HFFc6 (cell line): ENCODE measurements around the gene SOBP. TPM values are rescaled to one million over a fixed set of nuclear protein-coding genes. Genes with fewer than 3 reads are reported as not detected.

Experiments
- DNase-seq: peaks from one replicate; pipeline ENCODE4 v3.0.0-alpha.2; 2018
- H3K27ac Mint-ChIP-seq: 2 replicates; pipeline ENCODE4 v1.8.0; 2020; ENCODE audit warnings: mild to moderate bottlenecking, mixed read lengths
- H3K27me3 Mint-ChIP-seq: 2 replicates; pipeline ENCODE4 v1.8.0; 2021; ENCODE audit warnings: mild to moderate bottlenecking, moderate library complexity, mixed read lengths; ENCODE audit not compliant: insufficient read depth
- H3K36me3 Mint-ChIP-seq: 2 replicates; pipeline ENCODE4 v1.8.0; 2021; ENCODE audit warnings: low read depth, mixed read lengths
- H3K4me1 Mint-ChIP-seq: 2 replicates; pipeline ENCODE4 v1.8.0; 2020; ENCODE audit warnings: low read depth, mixed read lengths
- H3K4me3 Mint-ChIP-seq: 2 replicates; pipeline ENCODE4 v1.8.0; 2020; ENCODE audit warnings: mild to moderate bottlenecking, moderate library complexity, mixed read lengths
- H3K9me3 Mint-ChIP-seq: 2 replicates; pipeline ENCODE4 v1.8.0; 2020; ENCODE audit warnings: mild to moderate bottlenecking, mixed read lengths
- CTCF ChIP-seq: fragments of 200-600 bp; sonication (generic); IDR thresholded peaks from 2 replicates; pipeline ENCODE4 v1.5.0; 2021; ENCODE audit warnings: antibody characterized with exemption, mild to moderate bottlenecking
- total RNA-seq, 6 experiments: library from RNA; stranded (reverse); fragmentation: NEBNext Ultra II Directional; extraction: Animal tissue kit (Norgen Biotek cat#: 25700); gene quantifications; 2 replicates in 1 of 6; 3 replicates in 5 of 6; pipeline ENCODE4 v1.2.3, GENCODE V29; 2021

Gene SOBP
- total RNA-seq, 6 experiments from 2014 or later = 0.09 to 0.50 (median 0.15) TPM; not detected in 1

DNA sequence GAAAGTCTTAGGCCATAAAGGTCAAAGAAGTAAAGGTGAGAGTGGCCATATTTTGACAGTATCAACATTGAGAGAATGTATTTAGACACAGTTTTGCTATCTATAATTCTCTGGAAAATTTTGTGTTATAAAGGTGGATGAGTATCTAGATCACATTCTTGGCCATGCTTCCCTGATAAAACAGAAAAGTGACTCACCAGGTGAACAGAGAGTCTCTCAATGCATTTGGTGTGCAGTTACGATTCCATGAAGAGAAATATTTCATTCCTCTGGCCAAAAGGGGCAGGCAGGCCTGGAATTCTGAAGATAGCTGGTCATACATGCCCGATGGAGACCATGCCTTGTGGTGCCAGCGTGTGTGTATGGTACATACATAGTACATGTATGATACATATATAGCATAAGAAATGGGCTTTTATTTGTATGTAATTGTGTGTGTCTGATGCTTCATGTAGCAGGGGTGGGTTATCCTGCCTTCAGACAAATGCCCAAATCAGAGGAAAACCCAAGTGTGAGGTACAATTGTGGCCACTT is 164.0 kb downstream of the SOBP start:
- Mint-ChIP-seq H3K27me3 (peaks cover 25% of the 10 kb centered on the region), H3K36me3 (no peaks in the 10 kb centered on the region), H3K9me3 (no peaks in the 10 kb centered on the region)

DNA sequence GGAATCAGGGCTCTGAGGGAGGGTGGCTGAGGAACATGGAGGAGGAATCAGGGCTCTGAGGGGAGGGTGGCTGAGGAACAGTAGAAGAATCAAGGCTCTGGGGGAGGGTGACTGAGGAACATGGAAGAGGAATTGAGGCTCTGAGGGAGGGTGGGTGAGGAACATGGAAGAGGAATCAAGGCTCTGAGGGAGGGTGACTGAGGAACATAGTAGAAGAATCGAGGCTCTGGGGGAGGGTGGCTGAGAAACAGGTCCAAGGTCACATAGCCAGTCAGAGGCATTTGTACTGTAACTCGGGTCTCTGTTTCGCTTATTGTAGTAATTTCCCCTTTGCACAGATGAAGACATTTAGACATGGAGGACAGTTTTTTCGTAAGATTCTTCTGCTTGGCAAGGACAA is 164.8 kb downstream of the SOBP start:
- H3K4me1 Mint-ChIP-seq = peaks cover 35% of the 10 kb centered on the region
- no peak overlapping the region for H3K27ac Mint-ChIP-seq
- H3K27me3 Mint-ChIP-seq = peaks cover 25% of the 10 kb centered on the region
- no peak overlapping the region for H3K4me3 Mint-ChIP-seq
- TF ChIP-seq CTCF = no peak
- DNase-seq = no peak
- no peaks in the 10 kb centered on the region for H3K9me3 Mint-ChIP-seq
- H3K36me3 Mint-ChIP-seq = no peaks in the 10 kb centered on the region

More for the DNA sequence above, 164.0 kb downstream of the SOBP start:
- Mint-ChIP-seq H3K4me1 (peaks cover 29% of the 10 kb centered on the region), H3K27ac (no peak overlapping the region), H3K4me3 (no peak overlapping the region)
- TF ChIP-seq CTCF = no peak
- DNase-seq = no peak

DNA sequence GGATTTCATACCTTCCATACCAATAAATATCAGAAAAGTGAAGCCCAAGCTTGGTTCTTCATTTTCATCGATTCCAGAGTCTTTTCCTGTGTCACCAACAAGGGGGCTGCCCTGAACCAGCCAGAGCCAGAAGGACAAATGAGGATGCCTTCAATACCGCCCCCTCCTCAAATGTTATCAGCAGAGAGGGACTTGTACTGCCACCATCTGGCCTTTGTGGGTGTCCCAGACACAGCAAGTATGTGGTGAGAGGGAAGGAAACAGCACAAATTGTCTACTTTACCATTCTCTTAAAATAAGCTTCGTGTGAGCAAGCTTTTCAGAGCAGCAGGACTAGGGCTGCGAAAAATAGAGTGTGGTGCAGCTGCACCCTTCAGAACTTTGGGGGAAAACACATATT is 165.3 kb downstream of the SOBP start:
- Mint-ChIP-seq H3K27ac (no peak overlapping the region), H3K36me3 (no peaks in the 10 kb centered on the region), H3K27me3 (peaks cover 25% of the 10 kb centered on the region), H3K9me3 (no peaks in the 10 kb centered on the region), H3K4me3 (no peak overlapping the region), H3K4me1 (peaks cover 35% of the 10 kb centered on the region)
- no peak for DNase-seq
- no peak; the same call in 1 of the 2 replicates for TF ChIP-seq CTCF

- H3K36me3 Mint-ChIP-seq = no peaks in the 10 kb centered on the region
- no peak for DNase-seq
- no peak overlapping the region for H3K4me3 Mint-ChIP-seq
- peaks cover 35% of the 10 kb centered on the region for H3K4me1 Mint-ChIP-seq
- H3K27me3 Mint-ChIP-seq = peaks cover 22% of the 10 kb centered on the region
- TF ChIP-seq CTCF = no peak
- H3K27ac Mint-ChIP-seq = no peak overlapping the region
- no peaks in the 10 kb centered on the region for H3K9me3 Mint-ChIP-seq
Observed at GRCh38 chr6:107655864-107656263, 165.9 kb downstream of the SOBP start.

- no peak overlapping the region for H3K4me3 Mint-ChIP-seq
- no peaks in the 10 kb centered on the region for H3K36me3 Mint-ChIP-seq
- H3K9me3 Mint-ChIP-seq = no peaks in the 10 kb centered on the region
- H3K27me3 Mint-ChIP-seq = peaks cover 22% of the 10 kb centered on the region
- no peak for DNase-seq
- no peak for TF ChIP-seq CTCF
- H3K27ac Mint-ChIP-seq = no peak overlapping the region
- peaks cover 35% of the 10 kb centered on the region for H3K4me1 Mint-ChIP-seq
Observed at GRCh38 chr6:107656401-107656800, 166.5 kb downstream of the SOBP start.

DNA sequence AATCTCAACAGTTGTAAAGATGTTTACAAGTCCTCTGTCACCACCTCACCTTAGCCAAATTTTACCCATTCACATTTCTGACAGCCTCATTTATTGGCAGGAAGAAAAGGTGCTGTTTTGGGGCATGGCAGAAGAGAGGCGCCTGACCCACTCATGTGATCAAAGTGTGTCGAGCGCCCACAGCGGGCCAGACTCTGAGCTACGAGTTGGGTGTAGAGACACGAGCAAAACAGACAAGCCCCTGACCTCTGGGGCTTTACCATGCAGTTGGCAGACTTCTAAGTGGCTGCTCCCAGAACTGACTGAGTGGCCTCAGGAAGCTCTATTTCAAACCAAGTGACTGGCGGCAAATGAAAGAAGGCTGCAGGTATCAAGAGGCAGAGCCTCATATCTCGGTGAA is 167.0 kb downstream of the SOBP start:
- peaks cover 35% of the 10 kb centered on the region for H3K4me1 Mint-ChIP-seq
- H3K36me3 Mint-ChIP-seq = no peaks in the 10 kb centered on the region
- no peak for DNase-seq
- H3K27ac Mint-ChIP-seq = no peak overlapping the region
- peaks cover 26% of the 10 kb centered on the region for H3K27me3 Mint-ChIP-seq
- H3K4me3 Mint-ChIP-seq = no peak overlapping the region
- TF ChIP-seq CTCF = no peak
- H3K9me3 Mint-ChIP-seq = no peaks in the 10 kb centered on the region
